Endothelial cell (in vitro differentiated cells): ENCODE data around the gene TSR3. TPM values are rescaled to one million over a fixed set of nuclear protein-coding genes. Genes with fewer than 3 reads are reported as not detected.
"Not testable (repeated sequence)": the region's sequence is repeated elsewhere in the genome, so short reads cannot be mapped to it uniquely, and the experiment has no call there.

ENCODE experiments used
- DNase-seq: peaks from one replicate; pipeline ENCODE4 v3.0.0; 2021; ENCODE audit warnings: low spot score
- H3K27ac Mint-ChIP-seq: one replicate; pipeline ENCODE4 v1.8.0; 2021; ENCODE audit warnings: mixed read lengths, inconsistent platforms; ENCODE audit not compliant: unreplicated experiment
- H3K27me3 Mint-ChIP-seq: one replicate; pipeline ENCODE4 v1.8.0; 2021; ENCODE audit warnings: mild to moderate bottlenecking, moderate library complexity, mixed read lengths, inconsistent platforms; ENCODE audit not compliant: unreplicated experiment
- H3K36me3 Mint-ChIP-seq: one replicate; pipeline ENCODE4 v1.8.0; 2021; ENCODE audit warnings: mild to moderate bottlenecking, low read depth, mixed read lengths, inconsistent platforms; ENCODE audit not compliant: unreplicated experiment
- H3K4me1 Mint-ChIP-seq: one replicate; pipeline ENCODE4 v1.8.0; 2021; ENCODE audit warnings: mild to moderate bottlenecking, mixed read lengths, inconsistent platforms; ENCODE audit not compliant: unreplicated experiment
- H3K4me3 Mint-ChIP-seq: one replicate; pipeline ENCODE4 v1.8.0; 2021; ENCODE audit warnings: mild to moderate bottlenecking, mixed read lengths, inconsistent platforms; ENCODE audit not compliant: unreplicated experiment
- H3K9me3 Mint-ChIP-seq: one replicate; pipeline ENCODE4 v1.8.0; 2021; ENCODE audit warnings: mixed read lengths, inconsistent platforms; ENCODE audit not compliant: unreplicated experiment
- CTCF ChIP-seq: fragments of 200-600 bp; sonication (generic); IDR thresholded peaks from one replicate; pipeline ENCODE4 v1.5.0; 2021; ENCODE audit warnings: antibody characterized with exemption; ENCODE audit not compliant: unreplicated experiment
- total RNA-seq: library from RNA; stranded (reverse); fragmentation: NEBNext Ultra II Directional; extraction: Animal tissue kit (Norgen Biotek cat#: 25700); gene quantifications from one replicate; pipeline ENCODE4 v1.2.1, GENCODE V29; 2021; ENCODE audit not compliant: unreplicated experiment

TSR3 gene
- total RNA-seq, 1 donor from 2014 or later: 68.2 TPM

GRCh38 chr16:1331712-1332617, 19.7 kb downstream of the TSR3 start:
- DNase-seq: peak; percentile 78
- no peak for TF ChIP-seq CTCF
- peaks cover 4% of the 10 kb centered on the region for H3K4me1 Mint-ChIP-seq
- peak overlapping the region; percentile 93 for H3K27ac Mint-ChIP-seq
- no peaks in the 10 kb centered on the region for H3K9me3 Mint-ChIP-seq
- peaks cover 16% of the 10 kb centered on the region for H3K27me3 Mint-ChIP-seq
- peak overlapping the region; percentile 73 for H3K4me3 Mint-ChIP-seq
- no peaks in the 10 kb centered on the region for H3K36me3 Mint-ChIP-seq

- Mint-ChIP-seq H3K27ac (peak overlapping the region; percentile 93), H3K4me3 (no peak overlapping the region), H3K36me3 (peaks cover 5% of the 10 kb centered on the region), H3K4me1 (peaks cover 4% of the 10 kb centered on the region), H3K27me3 (peaks cover 20% of the 10 kb centered on the region), H3K9me3 (no peaks in the 10 kb centered on the region)
- no peak for DNase-seq
- TF ChIP-seq CTCF: no peak
Observed at GRCh38 chr16:1330931-1331711, 20.6 kb downstream of the TSR3 start.

- Mint-ChIP-seq H3K4me1 (peaks cover 4% of the 10 kb centered on the region), H3K4me3 (no peak overlapping the region), H3K27me3 (peaks cover 20% of the 10 kb centered on the region), H3K9me3 (no peaks in the 10 kb centered on the region), H3K36me3 (peaks cover 5% of the 10 kb centered on the region), H3K27ac (no peak overlapping the region)
- peak; percentile 92 for TF ChIP-seq CTCF
- DNase-seq: no peak
Observed at GRCh38 chr16:1330260-1330914, 21.3 kb downstream of the TSR3 start.

GRCh38 chr16:1328961-1329360, 22.7 kb downstream of the TSR3 start:
- not testable (repeated sequence) for H3K9me3 Mint-ChIP-seq, H3K36me3 Mint-ChIP-seq, H3K27ac Mint-ChIP-seq, H3K4me3 Mint-ChIP-seq, H3K4me1 Mint-ChIP-seq, DNase-seq
- peaks cover 16% of the 10 kb centered on the region for H3K27me3 Mint-ChIP-seq

GRCh38 chr16:1328136-1328535, 23.5 kb downstream of the TSR3 start:
- not testable (repeated sequence) for H3K27ac Mint-ChIP-seq, H3K4me1 Mint-ChIP-seq
- H3K27me3 Mint-ChIP-seq: peaks cover 16% of the 10 kb centered on the region

More at GRCh38 chr16:1328136-1328535, 23.5 kb downstream of the TSR3 start:
- DNase-seq, H3K36me3 Mint-ChIP-seq, H3K9me3 Mint-ChIP-seq, H3K4me3 Mint-ChIP-seq: not testable (repeated sequence)
